Astrocyte of the spinal cord (primary cell): ENCODE data around the gene KATNB1.

Source experiments
- DNase-seq: peaks from one replicate; pipeline ENCODE4 v3.0.0; 2011; ENCODE audit warnings: low read depth, low spot score
- H3K4me3 ChIP-seq: 2 replicates; pipeline ENCODE4 v1.5.1; 2011; ENCODE audit warnings: low read depth, mild to moderate bottlenecking, low read length, moderate library complexity
- CTCF ChIP-seq: IDR thresholded peaks from 2 replicates; pipeline ENCODE4 v1.5.1; 2012; ENCODE audit warnings: low read depth, mild to moderate bottlenecking, low read length, inconsistent platforms
- in situ Hi-C: cut with HindIII; loops from 2 replicates; pipeline ENCODE4 v1.10.0; 2017; ENCODE audit warnings: low sequenced_read_pairs

KATNB1 gene

GRCh38 chr16:57805176-57805575 is 69.6 kb downstream of the KATNB1 start:
- no peak overlapping the region for H3K4me3 ChIP-seq
- TF ChIP-seq CTCF, result no peak
- no peak for DNase-seq
- in situ Hi-C loops, result no loop called here
